Naive B cell (primary cell): Measurements from ENCODE around the gene CD247. TPM values are rescaled to one million over a fixed set of nuclear protein-coding genes. Genes with fewer than 3 reads are reported as not detected.
A peak's percentile ranks its signal among the peaks of the same experiment; 100 is the strongest.

Experiments
- ATAC-seq, 2 donors: fragments of 150-1000 bp; cut with Tn5 transposase; 2 replicates each; pipeline ENCODE4 v1.10.0; 2021; ENCODE audit warnings: low read depth in 2 of 2, mild to moderate bottlenecking in 2 of 2, moderate library complexity in 2 of 2
- DNase-seq: peaks from one replicate; pipeline ENCODE4 v3.0.0; 2022
- H3K27ac Mint-ChIP-seq, 6 donors: one replicate each; pipeline ENCODE4 v1.8.0; 2020 to 2022; ENCODE audit warnings: mild to moderate bottlenecking in 6 of 6, mixed read lengths in 6 of 6, moderate library complexity in 5 of 6, inconsistent platforms in 2 of 6
- H3K27me3 Mint-ChIP-seq, 3 donors: one replicate each; pipeline ENCODE4 v1.8.0; 2021 to 2022; ENCODE audit warnings: mixed read lengths in 3 of 3, mild to moderate bottlenecking in 1 of 3
- H3K36me3 Mint-ChIP-seq, 2 donors: one replicate each; pipeline ENCODE4 v1.8.0; 2020 to 2022; ENCODE audit warnings: mixed read lengths in 2 of 2, inconsistent platforms in 1 of 2, mild to moderate bottlenecking in 1 of 2
- H3K4me1 Mint-ChIP-seq, 3 donors: one replicate each; pipeline ENCODE4 v1.8.0; 2020 to 2022; ENCODE audit warnings: mixed read lengths in 3 of 3, inconsistent platforms in 1 of 3, mild to moderate bottlenecking in 1 of 3, moderate library complexity in 1 of 3
- H3K4me3 Mint-ChIP-seq, 8 donors: one replicate each; pipeline ENCODE4 v1.8.0; 2020 to 2022; ENCODE audit warnings: mild to moderate bottlenecking in 8 of 8, mixed read lengths in 8 of 8, moderate library complexity in 8 of 8, inconsistent platforms in 2 of 8
- H3K9me3 Mint-ChIP-seq, 7 donors: one replicate each; pipeline ENCODE4 v1.8.0; 2020 to 2022; ENCODE audit warnings: mixed read lengths in 7 of 7, mild to moderate bottlenecking in 5 of 7, inconsistent platforms in 2 of 7, moderate library complexity in 1 of 7
- polyA plus RNA-seq, 6 donors: library from polyadenylated mRNA; unstranded; fragments of 300-500 nt; fragmentation: Illumina TruSeq; gene quantifications; one replicate each; pipeline ENCODE4 v1.2.3, GENCODE V29; 2021; ENCODE audit warnings: low read depth in 6 of 6

The CD247 gene
- polyA plus RNA-seq, 6 donors from 2014 or later: 1.2 to 4.5 (median 2.4) TPM

DNA sequence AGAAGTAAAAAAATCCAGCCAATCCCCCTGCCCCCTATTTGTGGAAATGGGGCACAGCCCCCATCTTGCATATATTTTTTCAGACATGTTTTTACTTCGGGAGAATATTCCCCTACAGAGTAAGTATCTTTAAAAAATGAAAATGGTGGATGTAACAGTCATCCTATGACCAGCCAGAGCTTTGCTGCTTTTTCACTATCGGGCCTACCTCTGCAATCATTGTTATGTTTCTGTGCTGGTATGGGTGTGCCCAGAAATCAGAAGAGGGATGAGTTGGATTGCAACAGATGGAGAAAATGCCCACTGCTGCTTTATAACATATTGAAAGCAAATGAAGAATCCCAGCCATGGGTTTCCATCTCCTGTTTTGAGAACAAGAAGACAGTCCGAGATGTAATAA lies 2.9 kb downstream of the CD247 start:
- Mint-ChIP-seq H3K9me3 (peaks cover 0 to 2% (median 0%) of the 10 kb centered on the region in 7 donors), H3K27me3 (peaks cover 21 to 37% (median 21%) of the 10 kb centered on the region in 3 donors), H3K27ac (no peak overlapping the region), H3K4me3 (no peak overlapping the region), H3K36me3 (no peaks in the 10 kb centered on the region), H3K4me1 (peaks cover 0 to 4% (median 4%) of the 10 kb centered on the region in 3 donors)
- no peak for DNase-seq
- ATAC-seq: no peak

DNA sequence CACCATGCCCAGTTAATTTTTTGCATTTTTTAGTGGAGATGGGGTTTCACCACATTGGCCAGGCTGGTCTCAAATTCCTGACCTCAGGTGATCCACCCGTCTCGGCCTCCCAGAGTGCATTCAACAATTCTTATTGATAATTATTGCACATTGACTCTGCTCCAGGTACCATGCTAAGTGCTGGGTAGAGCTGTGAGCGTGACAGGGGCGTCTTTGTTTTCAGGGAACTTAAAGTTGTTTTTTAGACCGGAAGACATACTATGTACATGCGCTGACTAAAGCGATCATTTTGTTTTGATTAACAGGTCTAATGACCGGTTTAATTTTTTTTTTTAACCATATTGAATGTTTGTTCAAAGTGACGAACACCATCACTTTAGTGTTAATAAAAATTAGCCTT lies 4.0 kb downstream of the CD247 start:
- Mint-ChIP-seq H3K27ac (no peak overlapping the region), H3K27me3 (peaks cover 19 to 42% (median 28%) of the 10 kb centered on the region in 3 donors), H3K36me3 (no peaks in the 10 kb centered on the region), H3K4me3 (peak overlapping the region in 1 of 8 donors; percentile 9), H3K9me3 (no peaks in the 10 kb centered on the region), H3K4me1 (peaks cover 0 to 4% (median 4%) of the 10 kb centered on the region in 3 donors)
- ATAC-seq (no peak), DNase-seq (no peak)

- Mint-ChIP-seq H3K9me3 (no peaks in the 10 kb centered on the region), H3K36me3 (no peaks in the 10 kb centered on the region), H3K4me3 (no peak overlapping the region), H3K27ac (no peak overlapping the region), H3K27me3 (peaks cover 20 to 40% (median 25%) of the 10 kb centered on the region in 3 donors), H3K4me1 (no peaks in the 10 kb centered on the region)
- DNase-seq: no peak
- no peak for ATAC-seq
Observed at GRCh38 chr1:167512046-167512654, 6.2 kb downstream of the CD247 start.

DNA sequence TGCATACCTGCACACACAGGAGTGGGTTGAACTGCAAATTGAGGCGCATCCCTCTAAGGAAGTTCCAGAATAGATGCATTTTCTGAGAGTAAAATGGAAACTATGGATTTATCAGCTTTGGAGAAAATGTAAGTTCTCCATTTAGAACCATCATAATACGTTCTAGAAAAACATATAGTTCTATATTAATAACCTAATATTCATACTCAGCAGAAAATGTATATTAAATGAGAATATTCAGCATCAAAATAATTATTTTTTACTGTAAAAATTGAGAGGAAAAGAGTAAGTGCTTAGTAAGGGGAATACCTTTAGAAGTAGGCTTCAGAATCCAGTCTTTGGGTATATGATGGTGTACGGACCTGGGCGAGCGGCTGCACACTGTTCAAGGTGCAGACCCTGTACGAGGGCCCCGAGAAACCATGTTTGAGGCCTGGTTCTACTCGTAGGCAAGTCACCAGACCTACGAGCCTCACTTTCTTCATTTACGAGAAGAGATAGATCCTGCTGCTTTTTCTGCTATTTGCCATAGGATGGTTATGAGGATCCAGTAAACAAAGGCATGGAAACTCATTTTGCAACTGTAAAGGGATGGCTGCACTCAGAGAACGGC lies 6.8 kb downstream of the CD247 start:
- H3K36me3 Mint-ChIP-seq: no peaks in the 10 kb centered on the region

GRCh38 chr1:167510881-167511280 lies 7.4 kb downstream of the CD247 start:
- no peak overlapping the region for H3K4me3 Mint-ChIP-seq
- DNase-seq (no peak), ATAC-seq (no peak)
- H3K4me1 Mint-ChIP-seq: no peaks in the 10 kb centered on the region
- no peak overlapping the region for H3K27ac Mint-ChIP-seq
- no peaks in the 10 kb centered on the region for H3K9me3 Mint-ChIP-seq
- no peaks in the 10 kb centered on the region for H3K36me3 Mint-ChIP-seq
- H3K27me3 Mint-ChIP-seq: peaks cover 19 to 35% (median 20%) of the 10 kb centered on the region in 3 donors

More for the DNA sequence above, 6.8 kb downstream of the CD247 start:
- Mint-ChIP-seq H3K27ac (no peak overlapping the region), H3K9me3 (no peaks in the 10 kb centered on the region), H3K27me3 (peaks cover 20 to 35% (median 20%) of the 10 kb centered on the region in 3 donors), H3K4me3 (no peak overlapping the region), H3K4me1 (no peaks in the 10 kb centered on the region)
- ATAC-seq: no peak
- no peak for DNase-seq

- peaks cover 23 to 36% (median 24%) of the 10 kb centered on the region in 3 donors for H3K27me3 Mint-ChIP-seq
- ATAC-seq: no peak
Observed at GRCh38 chr1:167510244-167510643, 8.1 kb downstream of the CD247 start.

DNA sequence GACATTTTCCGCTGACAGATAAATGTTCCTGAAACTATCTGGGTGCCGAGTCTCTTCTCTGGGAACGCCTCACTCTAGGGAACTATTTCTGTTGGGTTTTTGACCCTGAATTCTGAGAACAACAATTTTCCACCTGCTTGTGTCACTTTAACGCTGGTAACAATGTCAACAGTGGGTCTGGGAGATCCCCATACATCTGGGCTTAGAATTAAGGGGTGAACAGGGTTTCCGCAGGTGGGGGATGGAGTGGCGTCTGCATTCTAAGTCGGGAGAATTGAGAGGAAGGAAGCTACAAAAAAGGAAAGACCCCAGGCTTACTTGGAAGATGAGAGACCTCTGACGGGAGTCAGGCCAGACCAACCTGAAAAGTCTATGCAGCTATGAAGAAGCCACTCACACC lies 8.7 kb downstream of the CD247 start:
- no peak overlapping the region for H3K4me3 Mint-ChIP-seq
- no peak for ATAC-seq
- no peaks in the 10 kb centered on the region for H3K36me3 Mint-ChIP-seq
- no peak overlapping the region for H3K27ac Mint-ChIP-seq
- H3K9me3 Mint-ChIP-seq: no peaks in the 10 kb centered on the region
- H3K4me1 Mint-ChIP-seq: no peaks in the 10 kb centered on the region
- peaks cover 27 to 43% (median 31%) of the 10 kb centered on the region in 3 donors for H3K27me3 Mint-ChIP-seq
- no peak for DNase-seq

More at GRCh38 chr1:167510244-167510643, 8.1 kb downstream of the CD247 start:
- no peaks in the 10 kb centered on the region for H3K9me3 Mint-ChIP-seq
- no peaks in the 10 kb centered on the region for H3K36me3 Mint-ChIP-seq
- peak overlapping the region in 1 of 8 donors; percentile 64 for H3K4me3 Mint-ChIP-seq
- H3K4me1 Mint-ChIP-seq: no peaks in the 10 kb centered on the region
- no peak for DNase-seq
- no peak overlapping the region for H3K27ac Mint-ChIP-seq

- no peak for ATAC-seq
- Mint-ChIP-seq H3K27me3 (peaks cover 42 to 59% (median 49%) of the 10 kb centered on the region in 3 donors), H3K4me1 (no peaks in the 10 kb centered on the region), H3K4me3 (no peak overlapping the region), H3K9me3 (no peaks in the 10 kb centered on the region), H3K27ac (no peak overlapping the region), H3K36me3 (no peaks in the 10 kb centered on the region)
- DNase-seq: no peak
Observed at GRCh38 chr1:167507719-167508118, 10.6 kb downstream of the CD247 start.

GRCh38 chr1:167504467-167504827 lies 13.9 kb downstream of the CD247 start:
- DNase-seq: no peak
- H3K27me3 Mint-ChIP-seq: peaks cover 48 to 50% (median 50%) of the 10 kb centered on the region in 3 donors
- ATAC-seq: no peak
- H3K4me3 Mint-ChIP-seq: no peak overlapping the region
- H3K4me1 Mint-ChIP-seq: peaks cover 20 to 26% (median 23%) of the 10 kb centered on the region in 3 donors
- H3K36me3 Mint-ChIP-seq: no peaks in the 10 kb centered on the region
- no peak overlapping the region for H3K27ac Mint-ChIP-seq
- peaks cover 0 to 2% (median 0%) of the 10 kb centered on the region in 7 donors for H3K9me3 Mint-ChIP-seq

- Mint-ChIP-seq H3K4me1 (peaks cover 22 to 30% (median 29%) of the 10 kb centered on the region in 3 donors), H3K4me3 (no peak overlapping the region), H3K36me3 (no peaks in the 10 kb centered on the region), H3K27me3 (peaks cover 47 to 49% (median 48%) of the 10 kb centered on the region in 3 donors), H3K9me3 (peaks cover 0 to 2% (median 0%) of the 10 kb centered on the region in 7 donors), H3K27ac (no peak overlapping the region)
- no peak for DNase-seq
- ATAC-seq: no peak
Observed at GRCh38 chr1:167503626-167504466, 14.5 kb downstream of the CD247 start.

GRCh38 chr1:167502719-167503462 lies 15.4 kb downstream of the CD247 start:
- peaks cover 0 to 2% (median 0%) of the 10 kb centered on the region in 7 donors for H3K9me3 Mint-ChIP-seq
- H3K4me3 Mint-ChIP-seq: no peak overlapping the region
- DNase-seq (no peak), ATAC-seq (no peak)
- H3K4me1 Mint-ChIP-seq: peaks cover 25 to 37% (median 34%) of the 10 kb centered on the region in 3 donors
- H3K27me3 Mint-ChIP-seq: peaks cover 45 to 49% (median 46%) of the 10 kb centered on the region in 3 donors
- H3K36me3 Mint-ChIP-seq: peaks cover 0 to 3% of the 10 kb centered on the region in 2 donors
- H3K27ac Mint-ChIP-seq: peak overlapping the region in 1 of 6 donors; percentile 4

GRCh38 chr1:167502192-167502551 lies 16.2 kb downstream of the CD247 start:
- Mint-ChIP-seq H3K27ac (no peak overlapping the region), H3K36me3 (peaks cover 0 to 3% of the 10 kb centered on the region in 2 donors), H3K4me3 (no peak overlapping the region), H3K9me3 (peaks cover 0 to 2% (median 0%) of the 10 kb centered on the region in 7 donors), H3K27me3 (peaks cover 49 to 56% (median 51%) of the 10 kb centered on the region in 3 donors), H3K4me1 (peaks cover 26 to 38% (median 35%) of the 10 kb centered on the region in 3 donors)
- DNase-seq (no peak), ATAC-seq (no peak)
